H9 (cell line): ENCODE measurements around the gene CHCHD1. TPM values are rescaled to one million over a fixed set of nuclear protein-coding genes. Genes with fewer than 3 reads are reported as not detected.

Experiments used
- DNase-seq: peaks from one replicate; pipeline ENCODE4 v3.0.0-alpha.2; 2017
- H2AFZ ChIP-seq: one replicate; pipeline ENCODE4 v1.6.1; 2013; ENCODE audit warnings: mild to moderate bottlenecking, low read length, control low read depth, moderate library complexity
- H2AK5ac ChIP-seq: 2 replicates; pipeline ENCODE4 v1.6.1; 2013; ENCODE audit warnings: low read length, control low read depth, mixed read lengths; ENCODE audit not compliant: insufficient read length
- H2BK120ac ChIP-seq: one replicate; pipeline ENCODE4 v1.6.1; 2013; ENCODE audit warnings: low read depth, mild to moderate bottlenecking, low read length, control low read depth, inconsistent platforms; ENCODE audit not compliant: poor library complexity, severe bottlenecking
- H2BK12ac ChIP-seq: 2 replicates; pipeline ENCODE4 v1.6.1; 2013; ENCODE audit warnings: low read length, control low read depth, mixed read lengths, low read depth; ENCODE audit not compliant: insufficient read length
- H2BK15ac ChIP-seq: 2 replicates; pipeline ENCODE4 v1.6.1; 2013; ENCODE audit warnings: low read depth, low read length, control low read depth
- H2BK20ac ChIP-seq: one replicate; pipeline ENCODE4 v1.6.1; 2013; ENCODE audit warnings: low read depth, mild to moderate bottlenecking, low read length, control low read depth, inconsistent platforms; ENCODE audit not compliant: poor library complexity, severe bottlenecking
- H2BK5ac ChIP-seq: 2 replicates; pipeline ENCODE4 v1.6.1; 2013; ENCODE audit warnings: low read length, control low read depth, mixed read lengths; ENCODE audit not compliant: insufficient read length
- H3K14ac ChIP-seq: 2 replicates; pipeline ENCODE4 v1.6.1; 2013; ENCODE audit warnings: low read length, control low read depth; ENCODE audit not compliant: insufficient read depth
- H3K18ac ChIP-seq: 2 replicates; pipeline ENCODE4 v1.6.1; 2013; ENCODE audit warnings: low read depth, mild to moderate bottlenecking, mixed read lengths, low read length, control low read depth; ENCODE audit not compliant: insufficient read length
- H3K23ac ChIP-seq: 2 replicates; pipeline ENCODE4 v1.6.1; 2013; ENCODE audit warnings: low read length, control low read depth, mixed read lengths, low read depth; ENCODE audit not compliant: insufficient read length
- H3K23me2 ChIP-seq: 2 replicates; pipeline ENCODE4 v1.6.1; 2013; ENCODE audit warnings: low read depth, mild to moderate bottlenecking, mixed read lengths, low read length, control low read depth; ENCODE audit not compliant: insufficient read length, poor library complexity, severe bottlenecking
- H3K27ac ChIP-seq: 2 replicates; pipeline ENCODE4 v1.5.1; 2013; ENCODE audit warnings: low read length, control low read depth, mixed read lengths, low read depth; ENCODE audit not compliant: insufficient read length
- H3K27me3 ChIP-seq: 2 replicates; pipeline ENCODE4 v1.6.1; 2013; ENCODE audit warnings: low read length, control low read depth, inconsistent platforms; ENCODE audit not compliant: insufficient read depth
- H3K4ac ChIP-seq: 2 replicates; pipeline ENCODE4 v1.6.1; 2013; ENCODE audit warnings: low read depth, mild to moderate bottlenecking, control low read depth, inconsistent platforms, low read length, moderate library complexity
- H3K4me1 ChIP-seq: 2 replicates; pipeline ENCODE4 v1.6.1; 2013; ENCODE audit warnings: low read length, control low read depth, inconsistent platforms; ENCODE audit not compliant: insufficient read depth
- H3K4me2 ChIP-seq: 2 replicates; pipeline ENCODE4 v1.6.1; 2013; ENCODE audit warnings: low read length, control low read depth, mixed read lengths; ENCODE audit not compliant: insufficient read length, insufficient read depth
- H3K56ac ChIP-seq: 2 replicates; pipeline ENCODE4 v1.6.1; 2013; ENCODE audit warnings: low read depth, mild to moderate bottlenecking, mixed read lengths, low read length, control low read depth; ENCODE audit not compliant: insufficient read length
- H3K79me1 ChIP-seq: 2 replicates; pipeline ENCODE4 v1.6.1; 2013; ENCODE audit warnings: low read depth, mild to moderate bottlenecking, moderate library complexity, low read length, control low read depth, inconsistent platforms; ENCODE audit not compliant: insufficient read depth, poor library complexity, severe bottlenecking
- H3K79me2 ChIP-seq: 2 replicates; pipeline ENCODE4 v1.6.1; 2013; ENCODE audit warnings: low read length, control low read depth, inconsistent platforms; ENCODE audit not compliant: insufficient read depth
- H3K9ac ChIP-seq: 2 replicates; pipeline ENCODE4 v1.6.1; 2013; ENCODE audit warnings: low read length, control low read depth, mixed read lengths; ENCODE audit not compliant: insufficient read length; ENCODE audit errors: extremely low read depth
- H3K9me3 ChIP-seq: one replicate; pipeline ENCODE4 v1.6.1; 2013; ENCODE audit warnings: low read depth, low read length, inconsistent platforms; ENCODE audit not compliant: control insufficient read depth
- H3T11ph ChIP-seq: one replicate; pipeline ENCODE4 v1.6.1; 2013; ENCODE audit warnings: mild to moderate bottlenecking, low read length, control low read depth, inconsistent platforms
- H4K20me1 ChIP-seq: one replicate; pipeline ENCODE4 v1.6.1; 2013; ENCODE audit not compliant: control insufficient read depth, insufficient read length, insufficient read depth
- H4K5ac ChIP-seq: 2 replicates; pipeline ENCODE4 v1.6.1; 2013; ENCODE audit warnings: low read depth, mild to moderate bottlenecking, mixed read lengths, low read length, control low read depth; ENCODE audit not compliant: insufficient read length
- H4K8ac ChIP-seq: replicated peaks from 2 replicates; pipeline ENCODE4 v1.6.1; 2013; ENCODE audit warnings: low read length, control low read depth, mixed read lengths, low read depth; ENCODE audit not compliant: insufficient read length
- H4K91ac ChIP-seq: 2 replicates; pipeline ENCODE4 v1.6.1; 2013; ENCODE audit warnings: low read depth, mild to moderate bottlenecking, moderate library complexity, mixed read lengths, low read length, control low read depth; ENCODE audit not compliant: insufficient read length
- H3K27ac Mint-ChIP-seq, 3 experiments: 2 replicates in 2 of 3; 3 replicates in 1 of 3; pipeline ENCODE4 v1.8.0; 2020 to 2021; ENCODE audit warnings: mixed read lengths in 3 of 3, mild to moderate bottlenecking in 1 of 3, moderate library complexity in 1 of 3
- H3K27me3 Mint-ChIP-seq: 2 replicates; pipeline ENCODE4 v1.8.0; 2021; ENCODE audit warnings: low read depth, mild to moderate bottlenecking, moderate library complexity, mixed read lengths
- H3K36me3 Mint-ChIP-seq, 3 experiments: 2 replicates in 2 of 3; 3 replicates in 1 of 3; pipeline ENCODE4 v1.8.0; 2020 to 2021; ENCODE audit warnings: low read depth in 3 of 3, mixed read lengths in 3 of 3; ENCODE audit not compliant: insufficient read depth in 1 of 3
- H3K4me1 Mint-ChIP-seq, 2 experiments: 2 replicates each; pipeline ENCODE4 v1.8.0; 2020; ENCODE audit warnings: mixed read lengths in 2 of 2
- H3K4me3 Mint-ChIP-seq, 2 experiments: 2 replicates in 1 of 2; 3 replicates in 1 of 2; pipeline ENCODE4 v1.8.0; 2020 to 2021; ENCODE audit warnings: mild to moderate bottlenecking in 2 of 2, mixed read lengths in 2 of 2, moderate library complexity in 1 of 2
- H3K9me3 Mint-ChIP-seq, 2 experiments: 2 replicates in 1 of 2; 3 replicates in 1 of 2; pipeline ENCODE4 v1.8.0; 2020; ENCODE audit warnings: mild to moderate bottlenecking in 2 of 2, mixed read lengths in 2 of 2, moderate library complexity in 1 of 2
- CTCF ChIP-seq: fragments of 200-600 bp; sonication (generic); conservative IDR thresholded peaks from 3 replicates; pipeline ENCODE4 v1.8.0; 2021; ENCODE audit warnings: antibody characterized with exemption, mild to moderate bottlenecking
- WGBS: extraction: QIAGEN DNeasy Blood & Tissue Kit; methylation state at CpG from one replicate; pipeline ENCODE4 v1.1.7; 2013; ENCODE audit warnings: missing lambda C conversion rate, low lambda C conversion rate, mixed read lengths; ENCODE audit not compliant: insufficient read length; ENCODE audit errors: extremely low coverage; 5-methylcytosine and 5-hydroxymethylcytosine counted together
- total RNA-seq: library from RNA; stranded (reverse); gene quantifications from 2 replicates; pipeline ENCODE4 v1.2.1, GENCODE V29; 2021

CHCHD1 gene
- total RNA-seq, 1 experiment from 2014 or later = 45.9 TPM

DNA sequence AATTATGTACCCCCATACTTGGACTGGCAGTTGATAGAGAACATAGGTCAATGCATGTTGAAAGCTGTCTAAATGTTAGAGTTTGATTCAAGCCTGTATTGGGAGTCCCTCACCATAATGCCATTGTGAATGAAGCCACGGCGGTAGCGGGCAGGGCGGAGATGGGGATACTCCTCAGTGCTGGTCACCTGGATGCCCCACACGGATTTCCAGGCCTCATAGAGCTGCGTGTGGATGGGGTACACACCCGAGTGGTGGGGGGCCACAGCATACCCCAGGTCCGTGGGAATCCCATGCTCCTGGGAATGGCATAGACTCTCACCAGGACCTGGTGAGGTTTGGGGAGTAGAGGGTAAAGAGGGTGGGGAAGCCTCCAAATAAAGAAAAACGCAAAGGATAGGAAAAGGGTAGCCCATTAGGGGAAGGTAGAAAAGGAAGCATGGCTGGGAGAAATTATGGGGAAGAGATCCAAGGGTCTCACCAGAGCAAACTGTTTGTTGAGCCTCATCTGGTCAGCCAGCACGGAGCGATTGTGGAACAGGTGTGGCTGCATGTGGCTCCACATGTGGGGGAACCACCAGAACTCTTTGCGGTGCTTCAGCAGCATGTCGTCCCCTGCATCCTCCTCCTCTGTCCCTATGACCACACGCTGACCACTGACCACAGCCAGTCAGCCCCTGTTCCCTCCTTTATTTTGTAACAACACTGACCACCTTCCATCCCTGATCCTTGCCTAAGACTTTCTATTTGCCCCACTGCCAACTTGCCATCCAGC lies 24.5 kb downstream of the CHCHD1 start:
- peaks cover 2% of the 10 kb centered on the region for H3K23me2 ChIP-seq
- H3K18ac ChIP-seq = no peak overlapping the region
- no peak overlapping the region for H4K5ac ChIP-seq
- no peaks in the 10 kb centered on the region for H3K4me1 ChIP-seq
- Mint-ChIP-seq H3K9me3 (no peaks in the 10 kb centered on the region; a peak in 1 of 5 replicates), H3K4me3 (no peak overlapping the region), H3K27me3 (no peaks in the 10 kb centered on the region), H3K27ac (no peak overlapping the region; a peak in 1 of 7 replicates), H3K4me1 (peaks cover 4% of the 10 kb centered on the region in 2 experiments), H3K36me3 (peaks cover 16 to 57% (median 46%) of the 10 kb centered on the region in 3 experiments; a peak in 6 of 7 replicates)
- H2BK5ac ChIP-seq = no peak overlapping the region
- H3K79me1 ChIP-seq = no peaks in the 10 kb centered on the region
- WGBS = no CpG with 5 or more reads among the region's 14 CpGs
- no peak overlapping the region for H2BK12ac ChIP-seq
- H3T11ph ChIP-seq = no peak overlapping the region
- no peak overlapping the region for H2BK15ac ChIP-seq
- H3K14ac ChIP-seq = no peak overlapping the region
- H3K79me2 ChIP-seq = no peaks in the 10 kb centered on the region
- H3K56ac ChIP-seq = no peak overlapping the region
- no peak overlapping the region for H3K9ac ChIP-seq
- no peak overlapping the region for H3K27ac ChIP-seq
- no peak overlapping the region for H2BK20ac ChIP-seq
- H4K8ac ChIP-seq = no peak overlapping the region
- no peak for TF ChIP-seq CTCF
- H2AK5ac ChIP-seq = no peak overlapping the region
- H4K91ac ChIP-seq = no peak overlapping the region
- H4K20me1 ChIP-seq = no peaks in the 10 kb centered on the region
- H3K4me2 ChIP-seq = no peak overlapping the region
- no peak overlapping the region for H3K4ac ChIP-seq
- H3K9me3 ChIP-seq = no peaks in the 10 kb centered on the region
- no peak for DNase-seq
- H2BK120ac ChIP-seq = no peak overlapping the region
- H3K27me3 ChIP-seq = no peaks in the 10 kb centered on the region
- H2AFZ ChIP-seq = no peak overlapping the region
- H3K23ac ChIP-seq = no peak overlapping the region
